ENCODE measurements around the gene CRAT.
"Not testable (repeated sequence)": the region's sequence is repeated elsewhere in the genome, so short reads cannot be mapped to it uniquely, and the experiment has no call there.

The CRAT gene

DNA sequence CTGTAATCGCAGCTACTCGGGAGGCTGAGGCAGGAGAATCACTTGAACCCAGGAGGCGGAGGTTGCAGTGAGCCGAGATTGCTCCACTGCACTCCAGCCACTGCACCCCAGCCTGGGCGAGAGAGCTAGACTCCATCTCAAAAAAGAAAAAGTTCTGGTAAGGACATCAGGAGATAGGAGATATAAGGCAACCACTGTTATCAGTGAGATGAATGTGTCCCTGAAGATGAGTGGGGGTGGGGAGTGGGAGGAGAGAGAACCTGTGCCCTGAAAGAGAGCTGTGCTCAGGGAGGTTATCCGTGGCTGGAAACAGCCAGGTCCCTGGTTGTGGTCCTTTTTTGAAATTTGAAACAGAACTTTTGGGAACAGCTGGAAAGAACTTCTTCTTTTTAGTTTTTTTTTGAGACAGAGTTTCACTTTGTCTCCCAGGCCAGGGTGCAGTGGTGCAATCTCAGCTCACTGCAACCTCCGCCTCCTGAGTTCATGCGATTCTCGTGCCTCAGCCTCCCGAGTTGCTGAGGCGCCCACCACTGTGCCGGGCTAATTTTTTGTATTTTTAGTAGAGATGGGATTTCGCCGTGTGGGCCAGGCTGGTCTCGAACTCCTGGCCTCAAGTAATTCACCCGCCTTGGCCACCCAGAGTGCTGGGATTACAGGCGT, 3.2 kb upstream of the CRAT start:
- DNase-seq (ENCODE audit: low spot score) = no peak
- TF ChIP-seq, protein P1, sequence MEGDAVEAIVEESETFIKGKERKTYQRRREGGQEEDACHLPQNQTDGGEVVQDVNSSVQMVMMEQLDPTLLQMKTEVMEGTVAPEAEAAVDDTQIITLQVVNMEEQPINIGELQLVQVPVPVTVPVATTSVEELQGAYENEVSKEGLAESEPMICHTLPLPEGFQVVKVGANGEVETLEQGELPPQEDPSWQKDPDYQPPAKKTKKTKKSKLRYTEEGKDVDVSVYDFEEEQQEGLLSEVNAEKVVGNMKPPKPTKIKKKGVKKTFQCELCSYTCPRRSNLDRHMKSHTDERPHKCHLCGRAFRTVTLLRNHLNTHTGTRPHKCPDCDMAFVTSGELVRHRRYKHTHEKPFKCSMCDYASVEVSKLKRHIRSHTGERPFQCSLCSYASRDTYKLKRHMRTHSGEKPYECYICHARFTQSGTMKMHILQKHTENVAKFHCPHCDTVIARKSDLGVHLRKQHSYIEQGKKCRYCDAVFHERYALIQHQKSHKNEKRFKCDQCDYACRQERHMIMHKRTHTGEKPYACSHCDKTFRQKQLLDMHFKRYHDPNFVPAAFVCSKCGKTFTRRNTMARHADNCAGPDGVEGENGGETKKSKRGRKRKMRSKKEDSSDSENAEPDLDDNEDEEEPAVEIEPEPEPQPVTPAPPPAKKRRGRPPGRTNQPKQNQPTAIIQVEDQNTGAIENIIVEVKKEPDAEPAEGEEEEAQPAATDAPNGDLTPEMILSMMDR (IDR thresholded peaks at IDR 0.05; ENCODE audit: extremely low read depth, missing control alignments) = no peak

DNA sequence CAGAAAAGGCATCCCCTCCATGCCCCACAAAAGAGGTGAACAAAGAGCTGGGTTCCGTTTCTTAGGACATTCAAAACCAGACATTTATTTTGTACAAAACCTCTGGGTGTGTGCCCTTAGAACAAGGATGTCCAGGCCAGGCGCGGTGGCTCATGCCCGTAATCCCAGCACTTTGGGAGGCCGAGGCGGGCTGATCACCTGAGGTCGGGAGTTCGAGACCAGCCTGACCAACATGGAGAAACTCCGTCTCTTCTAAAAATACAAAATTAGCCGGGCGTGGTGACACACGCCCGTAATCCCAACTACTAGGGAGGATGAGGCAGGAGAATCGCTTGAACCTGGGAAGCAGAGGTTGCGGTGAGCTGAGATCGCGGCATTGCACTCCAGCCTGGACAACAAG, 1.9 kb upstream of the CRAT start:
- not testable (repeated sequence) for DNase-seq (ENCODE audit: low spot score)

DNA sequence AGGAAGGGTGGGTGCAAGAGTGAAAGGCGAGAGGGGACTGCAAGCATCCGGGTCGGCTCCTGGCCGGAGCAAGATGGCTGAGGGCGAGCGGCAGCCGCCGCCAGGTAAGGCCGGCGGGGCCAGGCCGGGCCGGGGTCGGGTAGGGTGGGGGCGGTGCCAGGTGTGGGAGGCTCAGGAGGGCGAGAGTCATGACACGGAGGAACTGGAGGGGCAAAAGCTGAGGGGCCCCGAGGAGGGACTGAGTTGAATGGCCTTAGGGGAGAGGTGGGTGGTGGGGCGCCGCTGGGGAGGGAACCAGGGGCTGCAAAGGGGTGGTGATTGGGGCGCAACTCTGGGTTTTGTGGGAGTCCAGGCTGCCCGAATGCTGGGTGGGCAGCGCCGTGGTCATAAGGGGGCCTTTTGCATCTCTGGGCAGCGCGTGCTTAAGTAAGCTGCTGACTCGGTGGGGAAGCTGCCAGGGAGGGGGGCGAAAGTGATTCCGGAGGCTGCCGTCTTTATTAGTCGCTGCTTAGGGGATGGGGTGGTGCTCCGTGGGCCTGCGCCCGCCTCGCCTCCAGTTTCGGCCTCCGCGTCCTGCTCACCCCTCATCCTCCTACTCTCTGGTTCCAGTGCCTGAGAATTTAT, 1.0 kb upstream of the CRAT start:
- DNase-seq (ENCODE audit: low spot score) = peak; percentile 62
- TF ChIP-seq, protein P1 (IDR thresholded peaks at IDR 0.05; ENCODE audit: extremely low read depth, missing control alignments) = no peak

DNA sequence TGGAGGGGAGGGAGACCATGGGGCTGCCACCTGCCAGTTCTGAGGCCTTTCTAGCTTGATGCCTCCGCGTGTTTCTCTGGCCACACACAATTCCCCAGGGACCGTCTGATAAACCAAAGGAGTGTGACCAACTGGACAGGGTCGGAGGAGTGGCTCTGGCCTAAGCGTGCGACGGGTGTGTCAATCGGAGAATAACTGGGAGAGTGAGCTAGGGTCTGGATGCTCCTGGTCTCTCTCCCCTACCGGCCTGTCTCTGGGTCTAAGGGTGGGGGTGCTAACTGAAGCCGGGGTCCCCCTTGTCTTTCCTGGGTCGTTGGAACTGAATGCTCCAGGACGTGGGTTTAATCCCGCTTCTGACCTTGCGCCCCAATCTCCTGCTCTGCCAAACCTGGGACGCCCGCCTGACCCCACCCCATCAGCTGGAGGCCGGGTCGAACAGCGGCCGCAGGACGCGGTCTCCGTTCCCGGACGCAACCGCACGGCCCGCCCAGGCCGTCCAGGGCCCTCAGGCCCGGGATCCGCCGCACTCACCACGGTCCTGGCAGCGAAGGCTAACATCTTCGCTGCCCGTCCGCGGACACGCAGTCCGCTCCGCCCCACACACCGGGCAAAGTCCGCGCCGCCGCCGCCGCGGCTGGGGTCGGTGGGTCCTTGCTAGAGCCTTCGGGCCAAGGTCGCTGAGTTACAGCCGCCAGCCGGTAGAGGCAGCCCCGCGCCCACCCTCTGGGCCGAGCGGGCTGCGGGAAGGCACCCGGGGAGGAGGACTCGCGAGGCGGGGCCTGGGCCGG, 447 bp downstream of the CRAT start:
- TF ChIP-seq, protein P1 (IDR thresholded peaks at IDR 0.05; ENCODE audit: extremely low read depth, missing control alignments) = no peak
- DNase-seq (ENCODE audit: low spot score) = no peak

DNA sequence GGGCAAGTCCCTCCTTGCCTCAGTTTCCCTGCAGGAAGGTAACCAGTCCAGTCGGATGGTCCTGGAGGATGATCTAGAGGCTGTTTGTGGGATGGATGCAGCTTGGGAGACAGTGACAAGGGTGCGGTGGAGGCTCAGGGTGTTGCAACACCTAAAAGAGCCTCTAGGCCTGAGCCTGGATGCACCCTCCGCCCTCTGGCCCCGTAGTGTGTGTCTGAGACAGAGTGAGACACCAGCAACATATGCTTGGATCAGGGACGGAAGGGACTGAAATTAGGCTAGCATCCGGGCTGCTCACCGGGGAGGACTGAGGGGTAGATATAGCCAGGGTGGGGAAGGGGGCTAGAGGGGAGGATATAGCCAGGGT, 1.1 kb downstream of the CRAT start:
- DNase-seq (ENCODE audit: low spot score) = no peak
- TF ChIP-seq, protein P1 (IDR thresholded peaks at IDR 0.05; ENCODE audit: extremely low read depth, missing control alignments) = no peak

DNA sequence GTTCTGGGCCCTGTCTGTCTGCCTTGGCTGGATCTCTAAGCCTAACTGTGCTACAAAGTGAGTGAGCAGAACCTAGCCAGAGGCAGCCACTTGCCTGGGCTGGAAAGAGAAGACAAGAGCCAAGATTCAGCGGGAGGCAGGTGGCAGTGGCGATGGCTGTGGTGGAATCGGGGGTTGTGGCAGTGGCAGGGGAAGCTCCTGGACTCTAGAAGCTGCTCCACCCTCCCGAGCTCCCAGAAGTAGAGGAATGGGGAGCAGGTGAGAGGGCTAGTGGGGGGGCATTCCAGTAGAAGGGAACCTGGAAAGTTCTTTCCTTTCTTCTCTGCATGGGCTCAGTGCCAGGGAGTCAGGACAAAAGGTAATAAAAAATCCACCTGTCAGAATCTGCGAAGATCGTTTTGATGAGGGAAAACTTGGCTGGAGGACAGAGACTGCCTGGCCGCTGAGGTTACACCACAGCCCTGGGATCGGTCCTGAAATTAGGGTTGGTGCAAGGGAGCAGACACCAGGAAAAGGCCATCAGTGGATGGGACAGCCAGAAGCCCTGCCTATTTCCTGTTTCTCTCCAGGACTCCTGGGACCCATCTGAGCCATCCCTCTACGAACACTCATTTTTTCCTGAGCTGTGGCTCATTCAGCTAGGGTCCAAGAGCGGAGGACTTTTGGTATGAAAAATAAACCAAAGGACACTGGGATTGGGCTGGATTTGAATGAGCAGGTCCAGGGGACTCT, 1.6 kb downstream of the CRAT start:
- no peak for DNase-seq (ENCODE audit: low spot score)
- TF ChIP-seq, protein P1 (IDR thresholded peaks at IDR 0.05; ENCODE audit: extremely low read depth, missing control alignments) = no peak

DNA sequence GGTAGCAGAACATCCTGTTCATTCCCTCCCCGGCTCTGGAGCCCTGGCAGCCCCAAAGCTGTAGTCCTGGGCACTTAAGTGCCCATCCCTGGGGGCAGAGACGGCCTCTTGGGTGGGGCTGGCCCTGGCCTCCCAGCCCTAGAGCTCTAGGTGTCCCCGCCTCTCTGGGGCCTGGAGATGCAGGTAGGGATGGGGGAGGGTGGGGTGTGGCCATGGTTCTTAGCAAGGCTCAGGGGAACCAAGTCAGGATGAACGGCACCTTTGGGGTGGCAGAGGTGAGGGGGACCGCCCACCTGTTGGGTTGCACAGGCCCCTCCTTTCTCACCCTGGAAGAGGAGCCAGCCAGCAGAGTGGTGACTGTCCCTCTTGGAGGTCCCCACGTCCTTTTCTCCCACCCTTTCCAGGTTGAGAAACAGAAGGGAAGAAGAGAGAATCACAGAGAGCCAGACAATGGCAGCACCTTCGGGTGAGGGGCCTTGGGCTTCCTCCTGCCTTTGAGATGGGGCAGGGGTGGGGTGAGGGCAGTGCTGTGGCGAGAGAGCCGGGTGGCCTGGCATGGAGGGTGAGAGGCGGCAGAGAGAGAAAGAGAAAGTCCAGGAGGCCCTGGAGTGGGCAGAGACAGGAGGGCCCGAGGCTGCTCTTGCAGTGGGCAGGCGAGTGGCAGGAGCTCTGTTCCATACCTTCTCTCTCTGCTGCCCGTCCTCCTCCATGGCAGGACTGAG, 2.3 kb downstream of the CRAT start:
- DNase-seq (ENCODE audit: low spot score) = no peak
- TF ChIP-seq, protein P1 (IDR thresholded peaks at IDR 0.05; ENCODE audit: extremely low read depth, missing control alignments) = no peak
